GM12873 (cell line): ENCODE results near the gene EXTL2.

Source experiments
- CTCF ChIP-seq: IDR thresholded peaks from 2 replicates; pipeline ENCODE4 v1.5.1; 2012; ENCODE audit warnings: low read depth, mild to moderate bottlenecking, moderate library complexity, low read length, control low read depth; ENCODE audit not compliant: insufficient read depth; ENCODE audit errors: missing control alignments

Gene EXTL2

GRCh38 chr1:100902365-100902764 lies 7.7 kb upstream of the EXTL2 start:
- no peak for TF ChIP-seq CTCF

GRCh38 chr1:100896481-100896982 lies 1.9 kb upstream of the EXTL2 start:
- no peak for TF ChIP-seq CTCF

- no peak for TF ChIP-seq CTCF
These were observed 1.2 kb upstream of the EXTL2 start, which contains the start of gene SLC30A7 for GRCh38 chr1:100895540-100896480. SLC30A7 (plus strand) TSS chr1:100896090; CDS start chr1:100896263, 173 bp downstream.

GRCh38 chr1:100893718-100894117 lies 924 bp downstream of the EXTL2 start:
- TF ChIP-seq CTCF = no peak

GRCh38 chr1:100892554-100892953 lies 2.1 kb downstream of the EXTL2 start:
- TF ChIP-seq CTCF = no peak

GRCh38 chr1:100891380-100891779 lies 3.3 kb downstream of the EXTL2 start:
- no peak for TF ChIP-seq CTCF

GRCh38 chr1:100883963-100884362 lies 10.7 kb downstream of the EXTL2 start:
- TF ChIP-seq CTCF = no peak
